H1 (cell line): Measurements from ENCODE around the gene MTX3. TPM values are rescaled to one million over a fixed set of nuclear protein-coding genes. Genes with fewer than 3 reads are reported as not detected.

Source experiments
- ASH2L ChIP-seq: fragments of 200-600, 300-600 bp; sonication (generic); IDR thresholded peaks from one replicate; pipeline ENCODE4 v1.7.1; 2017; ENCODE audit warnings: low read length
- EP300 ChIP-seq, 2 experiments: IDR thresholded peaks; 1 replicate in 1 of 2; 2 replicates in 1 of 2; pipeline ENCODE4 v1.6.1; 2011 to 2012; ENCODE audit warnings: low read depth in 2 of 2, low read length in 2 of 2, mild to moderate bottlenecking in 2 of 2, borderline replicate concordance in 1 of 2, inconsistent platforms in 1 of 2, moderate library complexity in 1 of 2
- polyA plus RNA-seq, 7 experiments: library from polyadenylated mRNA; depleted of rRNA in 3 of 7; stranded (reverse) in 5 of 7; unstranded in 2 of 7; fragments of >200 nt in 5 of 7; fragments of 200-250 nt in 2 of 7; gene quantifications; 1 replicate in 5 of 7; 2 replicates in 1 of 7; 4 replicates in 1 of 7; pipeline versions ENCODE4 v1.2.1 to v1.2.3, GENCODE V29; 2011 to 2013; ENCODE audit warnings: missing spikeins in 2 of 7, mixed read lengths in 2 of 7
- total RNA-seq: library from RNA; stranded (reverse); fragmentation: NEBNext Ultra II Directional; extraction: Animal tissue kit (Norgen Biotek cat#: 25700); gene quantifications from 2 replicates; pipeline ENCODE4 v1.2.1, GENCODE V29; 2021
- TF ChIP-seq, protein P1 (sequence below): fragments of 300-600 bp; sonication (generic); IDR thresholded peaks from 2 replicates; pipeline ENCODE4 v1.7.1; 2012; ENCODE audit warnings: low read length, moderate library complexity, mild to moderate bottlenecking, inconsistent platforms; ENCODE audit not compliant: insufficient replicate concordance

The MTX3 gene
- total and polyA plus RNA-seq, 2 of the 8 experiments (the other 6 are each of a cell fraction or from before 2014, with no cell fraction given), result 9.4 to 28.8 TPM

- TF ChIP-seq, protein P1, sequence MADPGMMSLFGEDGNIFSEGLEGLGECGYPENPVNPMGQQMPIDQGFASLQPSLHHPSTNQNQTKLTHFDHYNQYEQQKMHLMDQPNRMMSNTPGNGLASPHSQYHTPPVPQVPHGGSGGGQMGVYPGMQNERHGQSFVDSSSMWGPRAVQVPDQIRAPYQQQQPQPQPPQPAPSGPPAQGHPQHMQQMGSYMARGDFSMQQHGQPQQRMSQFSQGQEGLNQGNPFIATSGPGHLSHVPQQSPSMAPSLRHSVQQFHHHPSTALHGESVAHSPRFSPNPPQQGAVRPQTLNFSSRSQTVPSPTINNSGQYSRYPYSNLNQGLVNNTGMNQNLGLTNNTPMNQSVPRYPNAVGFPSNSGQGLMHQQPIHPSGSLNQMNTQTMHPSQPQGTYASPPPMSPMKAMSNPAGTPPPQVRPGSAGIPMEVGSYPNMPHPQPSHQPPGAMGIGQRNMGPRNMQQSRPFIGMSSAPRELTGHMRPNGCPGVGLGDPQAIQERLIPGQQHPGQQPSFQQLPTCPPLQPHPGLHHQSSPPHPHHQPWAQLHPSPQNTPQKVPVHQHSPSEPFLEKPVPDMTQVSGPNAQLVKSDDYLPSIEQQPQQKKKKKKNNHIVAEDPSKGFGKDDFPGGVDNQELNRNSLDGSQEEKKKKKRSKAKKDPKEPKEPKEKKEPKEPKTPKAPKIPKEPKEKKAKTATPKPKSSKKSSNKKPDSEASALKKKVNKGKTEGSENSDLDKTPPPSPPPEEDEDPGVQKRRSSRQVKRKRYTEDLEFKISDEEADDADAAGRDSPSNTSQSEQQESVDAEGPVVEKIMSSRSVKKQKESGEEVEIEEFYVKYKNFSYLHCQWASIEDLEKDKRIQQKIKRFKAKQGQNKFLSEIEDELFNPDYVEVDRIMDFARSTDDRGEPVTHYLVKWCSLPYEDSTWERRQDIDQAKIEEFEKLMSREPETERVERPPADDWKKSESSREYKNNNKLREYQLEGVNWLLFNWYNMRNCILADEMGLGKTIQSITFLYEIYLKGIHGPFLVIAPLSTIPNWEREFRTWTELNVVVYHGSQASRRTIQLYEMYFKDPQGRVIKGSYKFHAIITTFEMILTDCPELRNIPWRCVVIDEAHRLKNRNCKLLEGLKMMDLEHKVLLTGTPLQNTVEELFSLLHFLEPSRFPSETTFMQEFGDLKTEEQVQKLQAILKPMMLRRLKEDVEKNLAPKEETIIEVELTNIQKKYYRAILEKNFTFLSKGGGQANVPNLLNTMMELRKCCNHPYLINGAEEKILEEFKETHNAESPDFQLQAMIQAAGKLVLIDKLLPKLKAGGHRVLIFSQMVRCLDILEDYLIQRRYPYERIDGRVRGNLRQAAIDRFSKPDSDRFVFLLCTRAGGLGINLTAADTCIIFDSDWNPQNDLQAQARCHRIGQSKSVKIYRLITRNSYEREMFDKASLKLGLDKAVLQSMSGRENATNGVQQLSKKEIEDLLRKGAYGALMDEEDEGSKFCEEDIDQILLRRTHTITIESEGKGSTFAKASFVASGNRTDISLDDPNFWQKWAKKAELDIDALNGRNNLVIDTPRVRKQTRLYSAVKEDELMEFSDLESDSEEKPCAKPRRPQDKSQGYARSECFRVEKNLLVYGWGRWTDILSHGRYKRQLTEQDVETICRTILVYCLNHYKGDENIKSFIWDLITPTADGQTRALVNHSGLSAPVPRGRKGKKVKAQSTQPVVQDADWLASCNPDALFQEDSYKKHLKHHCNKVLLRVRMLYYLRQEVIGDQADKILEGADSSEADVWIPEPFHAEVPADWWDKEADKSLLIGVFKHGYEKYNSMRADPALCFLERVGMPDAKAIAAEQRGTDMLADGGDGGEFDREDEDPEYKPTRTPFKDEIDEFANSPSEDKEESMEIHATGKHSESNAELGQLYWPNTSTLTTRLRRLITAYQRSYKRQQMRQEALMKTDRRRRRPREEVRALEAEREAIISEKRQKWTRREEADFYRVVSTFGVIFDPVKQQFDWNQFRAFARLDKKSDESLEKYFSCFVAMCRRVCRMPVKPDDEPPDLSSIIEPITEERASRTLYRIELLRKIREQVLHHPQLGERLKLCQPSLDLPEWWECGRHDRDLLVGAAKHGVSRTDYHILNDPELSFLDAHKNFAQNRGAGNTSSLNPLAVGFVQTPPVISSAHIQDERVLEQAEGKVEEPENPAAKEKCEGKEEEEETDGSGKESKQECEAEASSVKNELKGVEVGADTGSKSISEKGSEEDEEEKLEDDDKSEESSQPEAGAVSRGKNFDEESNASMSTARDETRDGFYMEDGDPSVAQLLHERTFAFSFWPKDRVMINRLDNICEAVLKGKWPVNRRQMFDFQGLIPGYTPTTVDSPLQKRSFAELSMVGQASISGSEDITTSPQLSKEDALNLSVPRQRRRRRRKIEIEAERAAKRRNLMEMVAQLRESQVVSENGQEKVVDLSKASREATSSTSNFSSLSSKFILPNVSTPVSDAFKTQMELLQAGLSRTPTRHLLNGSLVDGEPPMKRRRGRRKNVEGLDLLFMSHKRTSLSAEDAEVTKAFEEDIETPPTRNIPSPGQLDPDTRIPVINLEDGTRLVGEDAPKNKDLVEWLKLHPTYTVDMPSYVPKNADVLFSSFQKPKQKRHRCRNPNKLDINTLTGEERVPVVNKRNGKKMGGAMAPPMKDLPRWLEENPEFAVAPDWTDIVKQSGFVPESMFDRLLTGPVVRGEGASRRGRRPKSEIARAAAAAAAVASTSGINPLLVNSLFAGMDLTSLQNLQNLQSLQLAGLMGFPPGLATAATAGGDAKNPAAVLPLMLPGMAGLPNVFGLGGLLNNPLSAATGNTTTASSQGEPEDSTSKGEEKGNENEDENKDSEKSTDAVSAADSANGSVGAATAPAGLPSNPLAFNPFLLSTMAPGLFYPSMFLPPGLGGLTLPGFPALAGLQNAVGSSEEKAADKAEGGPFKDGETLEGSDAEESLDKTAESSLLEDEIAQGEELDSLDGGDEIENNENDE, result no peak
- TF ChIP-seq EP300 (IDR thresholded peaks at IDR 0.05; ENCODE audit: borderline replicate concordance in 1 of 2, low read depth in 2 of 2, low read length in 2 of 2), result no peak
- no peak for TF ChIP-seq ASH2L
- TF ChIP-seq, all 59 proteins: peak for 0
Observed at GRCh38 chr5:79992891-79993657, 2.0 kb upstream of the MTX3 start (continued).
